Mucosa of stomach (tissue), 1 donor: ENCODE measurements around the gene EDEM3.
"Not testable (repeated sequence)": the region's sequence is repeated elsewhere in the genome, so short reads cannot be mapped to it uniquely, and the experiment has no call there.

Experiments used
- H3K27me3 ChIP-seq: one replicate; pipeline ENCODE4 v1.7.0; 2013; ENCODE audit warnings: mild to moderate bottlenecking, low read length; ENCODE audit not compliant: control insufficient read depth, insufficient read depth
- H3K36me3 ChIP-seq: one replicate; pipeline ENCODE4 v1.7.0; 2013; ENCODE audit warnings: low read length; ENCODE audit not compliant: control insufficient read depth, insufficient read depth
- H3K4me1 ChIP-seq: one replicate; pipeline ENCODE4 v1.7.0; 2013; ENCODE audit warnings: mild to moderate bottlenecking, low read length; ENCODE audit not compliant: control insufficient read depth, insufficient read depth
- H3K4me3 ChIP-seq: one replicate; pipeline ENCODE4 v1.7.0; 2013; ENCODE audit warnings: low read length
- H3K9ac ChIP-seq: one replicate; pipeline ENCODE4 v1.7.0; 2013; ENCODE audit warnings: mild to moderate bottlenecking, low read length, moderate library complexity
- H3K9me3 ChIP-seq: one replicate; pipeline ENCODE4 v1.7.0; 2013; ENCODE audit warnings: mild to moderate bottlenecking, low read length, moderate library complexity; ENCODE audit not compliant: control insufficient read depth
- donor health status: Pancreatic carcinoma.

The EDEM3 gene

GRCh38 chr1:184785529-184785928 is 30.9 kb upstream of the EDEM3 start:
- H3K9ac ChIP-seq: no peak overlapping the region
- H3K4me3 ChIP-seq: no peak overlapping the region
- H3K9me3 ChIP-seq: no peaks in the 10 kb centered on the region
- H3K4me1 ChIP-seq: peaks cover 22% of the 10 kb centered on the region
- no peaks in the 10 kb centered on the region for H3K36me3 ChIP-seq
- H3K27me3 ChIP-seq: no peaks in the 10 kb centered on the region

GRCh38 chr1:184783723-184784122 is 29.1 kb upstream of the EDEM3 start:
- not testable (repeated sequence) for H3K4me1 ChIP-seq, H3K36me3 ChIP-seq, H3K27me3 ChIP-seq, H3K9me3 ChIP-seq, H3K9ac ChIP-seq, H3K4me3 ChIP-seq

GRCh38 chr1:184781941-184782340 is 27.3 kb upstream of the EDEM3 start:
- H3K4me1 ChIP-seq: peaks cover 4% of the 10 kb centered on the region
- H3K4me3 ChIP-seq: no peak overlapping the region
- no peaks in the 10 kb centered on the region for H3K27me3 ChIP-seq
- no peak overlapping the region for H3K9ac ChIP-seq
- no peaks in the 10 kb centered on the region for H3K36me3 ChIP-seq
- no peaks in the 10 kb centered on the region for H3K9me3 ChIP-seq

- Histone ChIP-seq H3K4me1 (peaks cover 22% of the 10 kb centered on the region), H3K9me3 (no peaks in the 10 kb centered on the region)
These were observed 21.2 kb upstream of the EDEM3 start for GRCh38 chr1:184775885-184776284.

GRCh38 chr1:184775329-184775728 is 20.7 kb upstream of the EDEM3 start:
- Histone ChIP-seq H3K4me3 (no peak overlapping the region), H3K4me1 (peaks cover 22% of the 10 kb centered on the region), H3K36me3 (no peaks in the 10 kb centered on the region), H3K9ac (no peak overlapping the region), H3K9me3 (no peaks in the 10 kb centered on the region), H3K27me3 (no peaks in the 10 kb centered on the region)

More at GRCh38 chr1:184775885-184776284, 21.2 kb upstream of the EDEM3 start:
- H3K9ac ChIP-seq: no peak overlapping the region
- no peak overlapping the region for H3K4me3 ChIP-seq
- H3K27me3 ChIP-seq: no peaks in the 10 kb centered on the region
- no peaks in the 10 kb centered on the region for H3K36me3 ChIP-seq

- Histone ChIP-seq H3K9me3 (no peaks in the 10 kb centered on the region), H3K4me3 (no peak overlapping the region), H3K9ac (no peak overlapping the region), H3K4me1 (peaks cover 22% of the 10 kb centered on the region), H3K36me3 (no peaks in the 10 kb centered on the region), H3K27me3 (no peaks in the 10 kb centered on the region)
These were observed 19.2 kb upstream of the EDEM3 start for GRCh38 chr1:184773762-184774320.

- Histone ChIP-seq H3K36me3 (no peaks in the 10 kb centered on the region), H3K27me3 (no peaks in the 10 kb centered on the region), H3K4me3 (no peak overlapping the region), H3K9ac (no peak overlapping the region), H3K4me1 (peaks cover 26% of the 10 kb centered on the region), H3K9me3 (no peaks in the 10 kb centered on the region)
These were observed 16.6 kb upstream of the EDEM3 start for GRCh38 chr1:184771190-184771691.

GRCh38 chr1:184770181-184770979 is 15.7 kb upstream of the EDEM3 start:
- H3K4me3 ChIP-seq: no peak overlapping the region
- H3K9me3 ChIP-seq: no peaks in the 10 kb centered on the region
- H3K36me3 ChIP-seq: no peaks in the 10 kb centered on the region
- H3K9ac ChIP-seq: no peak overlapping the region
- no peaks in the 10 kb centered on the region for H3K27me3 ChIP-seq
- H3K4me1 ChIP-seq: peaks cover 21% of the 10 kb centered on the region

GRCh38 chr1:184769241-184769640 is 14.6 kb upstream of the EDEM3 start:
- H3K4me1 ChIP-seq: peaks cover 19% of the 10 kb centered on the region
- no peaks in the 10 kb centered on the region for H3K36me3 ChIP-seq
- no peaks in the 10 kb centered on the region for H3K27me3 ChIP-seq
- H3K9ac ChIP-seq: no peak overlapping the region
- no peak overlapping the region for H3K4me3 ChIP-seq
- no peaks in the 10 kb centered on the region for H3K9me3 ChIP-seq

- Histone ChIP-seq H3K4me1 (peaks cover 12% of the 10 kb centered on the region), H3K9ac (no peak overlapping the region), H3K9me3 (no peaks in the 10 kb centered on the region), H3K36me3 (no peaks in the 10 kb centered on the region), H3K27me3 (no peaks in the 10 kb centered on the region), H3K4me3 (no peak overlapping the region)
These were observed 13.8 kb upstream of the EDEM3 start for GRCh38 chr1:184768467-184768866.

- Histone ChIP-seq H3K27me3 (no peaks in the 10 kb centered on the region), H3K9me3 (no peaks in the 10 kb centered on the region), H3K4me1 (peaks cover 5% of the 10 kb centered on the region), H3K36me3 (no peaks in the 10 kb centered on the region), H3K9ac (no peak overlapping the region), H3K4me3 (no peak overlapping the region)
These were observed 12.9 kb upstream of the EDEM3 start for GRCh38 chr1:184767591-184767990.

GRCh38 chr1:184764483-184764882 is 9.8 kb upstream of the EDEM3 start:
- Histone ChIP-seq H3K36me3 (no peaks in the 10 kb centered on the region), H3K9ac (no peak overlapping the region), H3K4me1 (peaks cover 24% of the 10 kb centered on the region), H3K4me3 (no peak overlapping the region), H3K27me3 (no peaks in the 10 kb centered on the region), H3K9me3 (no peaks in the 10 kb centered on the region)
